Left cardiac atrium (tissue), 4 donors: ENCODE measurements around the gene PRR27. TPM values are rescaled to one million over a fixed set of nuclear protein-coding genes. Genes with fewer than 3 reads are reported as not detected.

ENCODE experiments used
- ATAC-seq, 2 donors: fragments of 200-7000 bp; cut with Tn5 transposase; one replicate each; pipeline ENCODE4 v1.9.1; 2020; ENCODE audit warnings: mild to moderate bottlenecking in 2 of 2, moderate library complexity in 2 of 2
- DNase-seq: peaks from one replicate; pipeline ENCODE4 v3.0.0-alpha.2; 2020
- intact Hi-C, 2 donors: fragments of 100-400 bp; cut with DNase I; formaldehyde crosslinking; loops; one replicate each; pipeline versions ENCODE4 v1.14.1 to v1.15.1; 2022 to 2023
- long read RNA-seq: library from polyadenylated mRNA; unstranded; transcript quantifications from one replicate; pipeline ENCODE4 v2.0.0, GENCODE V29; 2021
- total RNA-seq, 2 donors: library from RNA; stranded (reverse); fragmentation: NEBNext Ultra II Directional; extraction: Animal tissue kit (Norgen Biotek cat#: 25700); gene quantifications; one replicate each; pipeline ENCODE4 v1.2.1, GENCODE V29; 2021
- donor health status: DM: no; HTN: yes; CAD: no.
- donor health status: DM: no; HTN: yes; CAD: no; lungs with severe emphysema.
- donor health status: DM: yes; HTN: yes; CAD: no.
- donor health status: Dilated cardiomyopathy.

The PRR27 gene
- total RNA-seq = not detected
- long read RNA-seq = 0 reads

DNA sequence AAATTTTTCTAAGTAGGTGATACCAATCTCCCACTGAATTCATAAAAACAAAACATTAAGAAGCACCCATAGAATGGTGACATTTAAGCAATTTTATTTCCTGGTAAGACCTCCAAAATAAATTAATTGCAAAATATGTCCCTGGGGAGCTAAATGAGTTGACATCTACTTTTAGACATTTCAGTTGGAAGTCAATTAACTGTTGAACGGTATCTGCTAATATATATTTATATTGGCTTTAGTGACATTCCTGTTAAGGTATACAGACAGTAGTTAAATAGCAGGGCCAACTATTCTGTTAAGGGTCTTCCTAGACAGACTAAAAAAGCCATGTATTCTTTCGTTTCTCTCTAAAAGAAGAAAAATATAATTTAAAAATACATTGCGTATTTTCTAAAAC lies at the start of gene PRR27:
Gene PRR27 (plus strand): TSS at position 301 of the 400 bp plus-strand sequence. CDS start 139 bp downstream, outside the sequence.
- intact Hi-C loops = no loop called here
- ATAC-seq (no peak), DNase-seq (no peak)

DNA sequence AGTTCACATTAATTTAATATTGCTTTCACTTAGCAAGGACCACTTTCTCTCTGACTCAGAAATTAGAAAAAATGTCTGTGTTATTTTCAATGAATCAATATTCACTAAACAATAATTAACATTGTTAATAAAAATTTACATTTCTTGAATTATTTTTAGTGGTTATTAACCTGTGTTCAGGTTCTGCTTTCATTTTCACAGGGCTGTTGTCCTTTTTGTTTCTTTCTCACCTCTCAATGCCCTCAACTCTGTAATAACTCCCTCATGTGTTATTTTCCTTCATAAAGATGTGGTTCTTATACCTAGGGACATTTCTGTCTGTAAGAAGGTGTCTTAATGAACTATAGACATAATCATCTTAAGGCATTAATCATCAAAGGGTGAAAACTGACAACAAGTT lies 43.1 kb upstream of the PRR27 start:
- intact Hi-C loops = no loop called here
- ATAC-seq = no peak

DNA sequence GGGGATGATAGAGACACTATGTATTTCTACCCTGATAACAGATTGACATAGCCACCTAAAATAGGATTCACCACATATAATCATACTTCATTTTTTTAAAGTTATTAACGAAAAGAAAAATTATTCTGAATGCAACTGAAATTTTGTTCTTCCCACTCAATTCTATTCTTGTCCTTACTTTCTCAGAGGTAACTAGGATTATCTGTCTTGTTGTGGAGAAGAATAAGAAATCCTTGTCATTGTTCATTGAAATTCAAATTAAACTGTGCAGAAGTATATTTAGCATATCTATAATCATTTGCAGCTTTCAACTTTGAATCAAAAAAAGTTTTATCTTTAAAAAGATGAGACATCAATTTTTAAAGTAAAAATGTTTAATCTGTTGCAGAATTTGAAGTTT lies 40.4 kb upstream of the PRR27 start:
- DNase-seq (no peak), ATAC-seq (no peak)
- intact Hi-C loops = no loop called here

More for the DNA sequence above, 43.1 kb upstream of the PRR27 start:
- DNase-seq = no peak

DNA sequence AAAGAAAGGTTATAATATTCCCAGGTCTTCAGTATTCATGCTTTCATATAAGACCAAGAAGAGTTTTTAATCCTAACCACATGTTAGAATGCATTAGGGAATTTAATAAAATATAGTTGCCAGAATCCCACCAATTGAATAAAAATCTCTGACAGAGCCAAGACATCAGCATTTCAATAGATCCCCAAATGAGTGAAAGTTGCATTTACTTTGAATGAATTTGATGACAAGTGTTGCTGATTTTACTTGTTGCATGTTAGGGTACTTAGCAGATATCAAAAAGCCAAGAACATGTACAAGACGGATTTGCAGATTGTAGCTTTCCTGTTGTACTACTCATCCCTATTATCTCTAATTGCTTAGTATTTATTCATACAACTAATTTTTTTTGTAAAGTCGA lies 39.9 kb upstream of the PRR27 start:
- intact Hi-C loops = no loop called here
- no peak for ATAC-seq

DNA sequence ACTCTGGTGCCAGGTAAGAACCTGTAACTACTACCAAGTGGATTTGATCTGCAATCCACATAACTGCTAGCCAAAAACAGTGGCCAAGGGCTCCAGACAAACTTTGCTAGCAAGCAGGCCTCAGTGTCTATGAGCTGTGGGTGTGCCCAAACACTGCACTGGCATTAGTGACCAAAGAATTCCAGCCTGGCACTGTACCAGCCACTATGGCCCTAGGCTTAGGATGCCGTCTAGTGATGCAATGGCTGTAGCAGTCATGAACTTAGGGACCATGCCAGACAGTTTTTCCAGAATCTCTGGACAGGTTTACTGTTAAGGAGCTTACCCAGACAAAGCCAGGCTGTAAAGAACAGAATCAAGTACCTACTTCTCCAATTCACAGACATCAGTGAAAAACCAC lies 33.7 kb upstream of the PRR27 start:
- intact Hi-C loops = no loop called here
- no peak for ATAC-seq
- DNase-seq = no peak

More for the DNA sequence above, 39.9 kb upstream of the PRR27 start:
- no peak for DNase-seq

DNA sequence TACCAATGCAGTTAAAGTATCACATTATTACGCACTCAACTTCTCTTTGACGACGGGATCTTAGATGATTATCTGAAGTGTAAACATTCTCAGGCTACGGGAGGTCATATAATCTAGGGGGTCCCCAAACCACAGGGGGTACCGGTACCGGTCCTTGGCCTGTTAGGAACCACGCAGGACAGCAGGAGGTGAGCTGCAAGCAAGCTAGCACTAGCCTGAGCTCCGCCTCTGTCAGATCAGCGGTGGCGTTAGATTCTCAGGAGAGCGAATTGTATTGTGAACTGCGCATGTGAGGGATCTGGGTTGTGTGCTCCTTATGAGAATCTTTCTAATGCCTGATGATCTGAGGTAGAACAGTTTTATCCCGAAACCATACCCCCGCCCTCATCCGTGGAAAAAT lies 20.6 kb upstream of the PRR27 start:
- no peak for DNase-seq
- intact Hi-C loops = no loop called here
- ATAC-seq = no peak

DNA sequence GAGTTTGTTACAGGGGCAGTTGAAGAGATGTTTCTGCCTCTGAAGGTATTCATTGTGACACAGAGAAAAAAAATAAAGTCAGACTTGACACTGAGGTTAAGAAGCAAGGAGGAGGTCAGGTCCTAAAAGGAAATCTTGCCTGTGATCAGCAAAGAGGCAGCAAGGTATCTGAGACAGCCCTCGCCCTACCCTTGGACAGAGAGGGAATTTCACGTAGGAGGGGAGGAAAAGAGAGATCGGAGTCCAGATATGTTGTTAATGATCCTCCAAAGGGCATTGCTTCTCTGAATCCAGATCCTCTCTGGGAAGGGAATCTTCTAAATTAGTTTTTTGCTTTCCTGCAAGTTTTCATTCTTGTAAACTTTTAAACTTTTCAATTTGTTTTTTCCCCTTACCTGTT lies 15.3 kb upstream of the PRR27 start:
- no peak for ATAC-seq
- intact Hi-C loops = no loop called here

DNA sequence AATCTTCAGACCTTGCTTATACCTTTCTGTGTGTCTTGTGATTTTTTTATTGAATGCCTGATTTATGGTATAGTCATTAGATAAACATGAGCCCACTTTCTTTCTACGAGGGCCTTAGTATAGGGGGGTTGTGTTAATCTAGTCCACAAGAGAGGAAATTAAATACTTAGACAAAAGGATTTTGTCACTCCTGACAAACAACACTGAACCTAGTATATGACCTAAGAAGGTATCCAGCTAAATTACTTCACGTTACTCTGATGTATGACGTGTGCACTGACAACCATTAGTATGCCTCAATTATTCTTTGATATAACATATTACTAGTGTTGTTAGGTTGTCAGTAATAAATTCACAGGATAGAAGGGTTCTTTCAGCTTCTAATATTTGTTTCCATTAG lies 2.8 kb upstream of the PRR27 start:
- intact Hi-C loops = no loop called here
- DNase-seq = no peak
- ATAC-seq = no peak

More for the DNA sequence above, 15.3 kb upstream of the PRR27 start:
- no peak for DNase-seq

DNA sequence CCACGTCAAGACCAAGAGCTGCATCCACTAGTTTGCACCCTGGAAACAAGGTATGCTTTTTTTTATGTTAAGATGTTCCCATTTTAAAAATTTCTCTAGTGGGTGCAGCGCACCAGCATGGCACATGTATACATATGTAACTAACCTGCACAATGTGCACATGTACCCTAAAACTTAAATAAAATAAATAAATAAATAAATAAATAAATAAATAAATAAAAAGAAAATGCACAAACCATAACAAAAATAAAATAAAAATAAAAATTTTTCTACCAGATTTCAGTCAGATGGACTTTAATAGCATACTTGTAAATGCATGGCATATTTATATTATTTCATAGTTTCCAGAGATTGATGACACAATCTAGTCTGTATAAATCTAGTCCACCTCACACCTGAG lies 1.9 kb upstream of the PRR27 start:
- intact Hi-C loops = no loop called here
- no peak for ATAC-seq
- DNase-seq = no peak

DNA sequence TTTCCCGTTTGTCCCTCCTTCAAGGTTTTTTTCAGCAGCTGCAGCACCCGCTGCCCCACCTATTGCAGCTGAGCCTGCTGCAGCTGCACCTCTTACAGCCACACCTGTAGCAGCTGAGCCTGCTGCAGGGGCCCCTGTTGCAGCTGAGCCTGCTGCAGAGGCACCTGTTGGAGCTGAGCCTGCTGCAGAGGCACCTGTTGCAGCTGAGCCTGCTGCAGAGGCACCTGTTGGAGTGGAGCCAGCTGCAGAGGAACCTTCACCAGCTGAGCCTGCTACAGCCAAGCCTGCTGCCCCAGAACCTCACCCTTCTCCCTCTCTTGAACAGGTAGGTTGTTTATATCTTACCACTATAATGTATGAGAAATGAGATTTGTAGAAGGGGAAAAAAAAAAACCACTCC lies 4.5 kb downstream of the PRR27 start:
- no peak for DNase-seq
- intact Hi-C loops = no loop called here
- ATAC-seq = no peak

DNA sequence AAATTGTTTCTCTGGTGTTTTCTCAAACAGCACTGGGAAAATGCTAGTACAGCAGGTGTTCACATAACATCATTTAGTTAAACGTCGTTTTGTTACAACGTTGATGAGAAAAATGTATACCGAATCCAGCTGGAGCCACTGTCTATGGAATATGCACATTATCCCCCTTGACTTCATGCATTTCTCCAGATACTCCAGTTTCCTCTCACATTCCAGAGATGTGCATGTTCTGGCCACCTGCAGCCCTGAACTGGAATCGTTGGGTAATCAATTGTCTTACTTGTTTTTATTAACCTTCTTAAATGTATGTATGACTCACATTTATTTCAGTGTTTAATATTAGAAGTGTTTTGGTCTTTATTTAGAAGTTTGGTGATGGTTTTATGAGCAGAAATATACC lies 23.1 kb downstream of the PRR27 start:
- DNase-seq (no peak), ATAC-seq (no peak)
- intact Hi-C loops = no loop called here

DNA sequence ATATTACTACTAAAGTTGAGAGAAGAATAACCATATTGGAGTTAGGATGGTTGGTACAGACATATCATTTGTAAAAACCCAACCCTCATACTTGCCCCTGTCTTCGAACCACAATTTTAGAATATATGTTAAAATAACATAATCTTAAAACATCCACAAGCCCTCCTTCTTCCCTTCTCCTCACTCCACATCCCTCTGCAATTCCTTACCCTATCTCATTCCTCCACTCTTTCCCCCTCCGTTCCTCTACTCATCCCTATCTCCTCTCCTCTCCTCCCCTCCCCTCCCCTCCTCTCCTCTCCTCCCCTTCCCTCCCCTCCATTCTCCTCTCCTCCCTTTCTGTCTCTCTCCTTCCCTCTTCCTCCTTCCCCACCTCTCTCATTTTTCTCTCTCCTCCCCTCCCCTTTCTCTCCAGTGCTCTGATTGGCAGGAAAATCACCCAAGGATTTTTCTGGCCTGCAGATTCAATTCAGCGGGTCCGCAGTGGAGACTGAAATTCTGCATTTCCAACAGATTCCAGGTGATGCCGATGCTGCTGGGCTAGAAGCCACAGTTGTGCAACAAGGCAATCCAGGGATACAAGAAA lies 24.1 kb downstream of the PRR27 start:
- intact Hi-C loops = no loop called here
- DNase-seq (no peak), ATAC-seq (no peak)

DNA sequence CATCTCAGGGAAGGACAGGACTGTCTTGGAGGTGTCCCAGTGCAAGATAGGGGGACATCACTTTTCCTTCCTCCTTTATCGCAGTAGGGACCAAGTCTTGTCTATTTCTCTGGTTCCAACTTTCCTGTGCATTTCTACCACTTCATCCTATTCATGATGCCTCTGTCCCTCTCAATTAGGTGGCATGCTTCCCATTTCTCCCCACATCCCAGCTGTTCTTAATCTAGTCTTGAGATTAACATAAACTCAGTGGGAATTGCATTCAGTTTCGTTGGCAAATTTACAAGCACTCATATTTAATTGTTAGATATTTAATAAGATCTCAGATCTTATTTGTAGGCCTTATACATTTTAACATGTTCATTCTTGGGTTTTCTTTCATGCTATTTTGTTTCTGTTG lies 25.8 kb downstream of the PRR27 start:
- intact Hi-C loops = no loop called here
- DNase-seq (no peak), ATAC-seq (no peak)

DNA sequence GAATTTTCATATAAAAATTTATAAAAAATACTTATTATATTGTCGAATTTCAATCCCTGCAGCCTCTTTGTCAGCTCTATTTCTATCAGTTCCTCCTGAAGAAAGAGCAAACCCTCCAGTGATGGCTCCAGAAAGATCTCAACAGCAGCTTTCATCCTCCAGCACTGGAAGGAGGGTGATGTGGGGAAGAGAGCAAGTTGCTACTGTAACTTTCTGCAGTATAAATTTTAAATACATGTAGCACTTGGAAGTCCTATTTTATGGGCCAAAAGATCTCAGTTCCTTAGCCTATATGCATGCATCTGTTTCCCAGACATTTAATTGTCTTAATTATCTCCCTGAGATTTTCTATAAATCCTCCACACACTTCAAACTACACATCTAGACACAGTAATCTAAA lies 27.8 kb downstream of the PRR27 start:
- intact Hi-C loops = no loop called here
- ATAC-seq = no peak
- DNase-seq = no peak

DNA sequence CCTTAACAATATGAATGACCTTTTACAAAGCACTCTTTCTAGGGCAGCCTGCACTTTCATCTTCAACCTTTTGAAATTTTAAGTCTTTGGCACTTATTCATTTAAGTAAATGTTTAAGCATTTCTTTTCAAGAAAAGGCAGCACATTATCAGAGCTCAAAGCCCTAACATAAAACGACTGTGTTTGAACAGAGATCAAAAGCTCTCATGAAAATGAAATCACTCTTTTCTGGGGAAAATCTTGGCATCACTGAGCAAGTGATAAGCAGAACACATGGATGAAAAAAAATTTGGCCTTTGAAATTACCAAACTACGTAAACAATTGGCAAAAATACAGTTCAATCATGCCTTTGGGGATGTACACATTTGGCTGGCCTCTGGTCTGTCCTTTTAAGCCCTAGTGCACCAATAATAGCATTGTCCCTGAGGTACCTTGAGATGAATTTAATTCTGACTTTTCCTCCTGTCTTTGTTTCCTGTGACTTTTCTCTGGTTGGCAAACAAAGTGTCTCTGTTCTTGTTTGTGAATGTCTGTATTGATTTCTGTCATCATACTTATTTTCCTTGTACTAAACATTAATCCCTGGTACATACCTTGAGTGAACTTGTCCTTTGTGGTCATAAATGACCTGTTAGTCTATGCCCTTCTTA lies 28.6 kb downstream of the PRR27 start:
- ATAC-seq = no peak
- intact Hi-C loops = no loop called here

DNA sequence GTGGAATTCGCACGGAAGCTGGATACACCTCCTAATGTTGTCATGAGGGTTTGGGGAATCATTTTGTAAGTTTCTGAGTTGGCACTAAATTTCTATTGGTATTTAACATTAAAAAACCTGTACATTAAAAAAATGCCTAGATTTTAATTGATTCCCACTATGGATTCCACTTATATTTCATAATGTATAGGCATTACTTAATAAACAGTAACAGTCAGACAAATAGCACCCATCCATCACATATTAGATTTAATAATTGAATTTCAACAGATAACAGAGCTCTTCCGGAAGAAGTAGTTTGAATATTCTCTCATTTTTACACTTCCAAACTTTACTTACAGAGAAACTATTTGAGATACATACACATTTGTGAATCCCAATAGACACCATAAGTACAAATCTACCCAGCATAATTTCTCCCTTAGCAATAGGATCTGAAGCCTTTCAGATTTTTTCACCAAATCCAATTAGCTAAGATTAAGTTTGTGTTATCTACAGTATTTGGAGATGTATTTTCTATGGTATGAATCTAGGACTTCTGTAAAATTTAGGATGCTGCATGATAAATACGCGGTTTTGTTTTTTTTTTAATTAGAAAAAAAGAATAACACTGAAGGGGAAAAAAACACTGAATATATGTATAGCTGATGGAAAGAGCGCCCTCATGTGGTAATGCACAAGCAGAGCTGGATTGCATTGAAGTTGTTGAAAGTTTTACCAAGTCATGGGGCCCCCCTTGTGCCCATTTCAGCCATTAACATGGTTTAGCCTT lies 29.3 kb downstream of the PRR27 start:
- DNase-seq (no peak), ATAC-seq (no peak)
- intact Hi-C loops = no loop called here

More for the DNA sequence above, 28.6 kb downstream of the PRR27 start:
- DNase-seq = no peak

DNA sequence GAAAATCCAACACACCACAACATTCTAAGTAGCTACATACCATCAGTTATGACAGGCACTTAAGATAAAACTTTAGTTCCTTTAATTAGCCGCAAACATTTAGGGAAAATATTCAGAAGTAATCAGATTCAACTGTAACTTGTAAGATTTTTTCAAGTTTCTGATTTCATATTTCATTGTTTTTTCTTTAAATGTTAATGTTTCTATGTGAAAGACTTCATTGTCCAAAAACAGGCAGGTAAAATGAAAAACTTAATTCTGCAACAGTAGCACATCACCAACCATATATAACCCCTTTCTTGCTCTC lies 29.9 kb downstream of the PRR27 start:
- DNase-seq = no peak
- intact Hi-C loops = no loop called here

DNA sequence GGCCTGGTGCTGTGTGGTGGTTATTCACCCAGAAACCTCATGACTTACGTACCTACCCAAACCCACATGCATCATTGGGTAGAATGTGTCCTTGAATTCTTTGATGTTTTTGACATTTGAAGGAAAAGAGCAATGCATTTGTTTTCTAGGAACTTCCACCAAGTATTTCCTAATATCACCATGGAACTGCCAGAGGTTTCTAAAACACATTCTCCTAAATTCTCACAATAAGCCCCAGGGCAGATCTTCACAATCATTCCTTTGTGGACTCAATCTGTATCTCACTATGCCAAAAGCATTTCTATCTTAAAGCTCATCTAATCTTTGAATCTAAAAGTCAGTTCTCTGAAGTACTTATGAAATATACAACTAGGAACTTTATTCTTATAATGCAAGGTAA lies 33.2 kb downstream of the PRR27 start:
- ATAC-seq (no peak), DNase-seq (no peak)
- intact Hi-C loops = no loop called here

More for the DNA sequence above, 29.9 kb downstream of the PRR27 start:
- ATAC-seq = no peak

DNA sequence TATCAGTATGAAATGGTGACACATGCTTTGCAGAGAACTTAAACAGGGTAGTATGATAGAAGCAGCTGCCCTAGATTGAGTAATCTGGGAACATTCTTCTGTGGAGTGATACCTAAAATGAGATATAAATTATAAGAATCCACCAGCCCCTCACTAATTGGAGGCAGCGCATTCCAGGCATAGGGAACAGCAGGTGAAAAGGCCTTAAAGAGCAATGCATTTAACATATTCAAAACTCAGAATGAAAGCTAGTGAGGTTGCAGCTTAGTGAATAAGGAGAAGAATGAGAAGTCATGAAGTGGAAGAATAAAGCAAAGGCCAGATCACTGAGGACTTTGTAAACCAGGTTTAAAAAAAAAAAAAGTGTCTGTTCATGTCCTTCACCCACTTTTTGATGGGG lies 36.5 kb downstream of the PRR27 start:
- intact Hi-C loops = no loop called here
- ATAC-seq = no peak
- DNase-seq = no peak

DNA sequence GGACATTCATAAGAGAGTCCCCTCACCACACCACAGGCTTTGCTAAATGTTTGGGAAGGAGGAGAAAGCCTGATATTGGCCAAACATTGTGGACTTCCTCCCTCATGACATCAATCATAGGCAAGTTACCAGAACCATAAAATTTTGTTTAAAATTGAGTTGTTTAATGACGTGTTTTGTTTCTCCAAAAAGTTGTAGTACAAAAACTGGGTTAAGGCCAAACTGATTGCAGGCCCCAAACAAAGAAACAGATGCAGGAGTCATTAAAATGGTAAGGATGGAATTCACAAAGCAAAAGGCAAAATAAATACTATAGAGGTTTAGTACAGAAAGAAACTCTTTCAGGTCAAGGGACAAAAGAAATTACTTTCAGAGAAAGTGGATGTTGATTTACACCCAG lies 37.6 kb downstream of the PRR27 start:
- no peak for DNase-seq
- intact Hi-C loops = no loop called here
- no peak for ATAC-seq

DNA sequence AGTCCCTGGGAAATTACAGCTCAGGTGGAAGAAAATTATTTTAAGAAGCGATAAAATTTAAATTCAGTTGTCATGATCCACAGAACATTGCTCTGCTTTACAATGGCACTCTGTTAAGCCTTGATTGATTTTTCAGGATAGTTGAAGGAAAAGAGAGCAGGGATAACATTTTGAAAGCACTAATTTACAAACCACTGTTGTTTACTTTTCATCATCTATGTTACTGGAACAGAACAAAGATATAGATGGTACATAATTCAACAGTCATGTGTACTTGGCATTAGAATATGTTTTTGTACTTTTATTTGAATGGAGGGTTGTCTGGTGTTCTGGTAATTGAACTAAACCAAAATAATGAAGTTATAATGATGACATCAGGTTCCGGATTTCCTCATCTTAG lies 38.9 kb downstream of the PRR27 start:
- ATAC-seq (no peak), DNase-seq (no peak)
- intact Hi-C loops = no loop called here
